GM12878 (cell line): ENCODE measurements around the gene PPP2R5C.

Source experiments
- POLR2A ChIP-seq: IDR thresholded peaks from 2 replicates; pipeline ENCODE4 v1.6.1; 2011; ENCODE audit warnings: low read depth, mild to moderate bottlenecking, low read length
- ZZZ3 ChIP-seq: IDR thresholded peaks from 2 replicates; pipeline ENCODE4 v1.6.1; 2011; ENCODE audit warnings: low read depth; ENCODE audit not compliant: control insufficient read depth, insufficient read length

GRCh38 chr14:101836135-101836534 lies 74.6 kb downstream of the PPP2R5C start:
- no peak for TF ChIP-seq ZZZ3
- no peak for TF ChIP-seq POLR2A
